ENCODE measurements around the gene LRRC59.
"Not testable (repeated sequence)": the region's sequence is repeated elsewhere in the genome, so short reads cannot be mapped to it uniquely, and the experiment has no call there.

Gene LRRC59

GRCh38 chr17:50346313-50347116, 50.8 kb downstream of the LRRC59 start:
- no peaks in the 10 kb centered on the region for H3K27me3 Mint-ChIP-seq
- H3K4me3 Mint-ChIP-seq = peak overlapping the region; percentile 95
- DNase-seq (ENCODE audit: low spot score in 2 of 2) = peak in 1 of 2 donors; percentile 27
- peak overlapping the region; percentile 88 for H3K27ac Mint-ChIP-seq
- H3K4me1 Mint-ChIP-seq = peaks cover 31% of the 10 kb centered on the region
- no peaks in the 10 kb centered on the region for H3K36me3 Mint-ChIP-seq
- peak; percentile 56 for ATAC-seq (ENCODE audit: low read depth)
- no peaks in the 10 kb centered on the region for H3K9me3 Mint-ChIP-seq

GRCh38 chr17:50345432-50346312, 51.7 kb downstream of the LRRC59 start, which contains the start of gene XYLT2:
Gene XYLT2, plus strand, starts transcription at chr17:50346126. Its CDS starts 15 bp downstream, at chr17:50346141.
- DNase-seq (ENCODE audit: low spot score in 2 of 2) (peak; percentile 89 to 92), ATAC-seq (ENCODE audit: low read depth) (peak; percentile 92)
- no peaks in the 10 kb centered on the region for H3K27me3 Mint-ChIP-seq
- H3K4me3 Mint-ChIP-seq = peak within 1 kb of the TSS; percentile 95
- H3K9me3 Mint-ChIP-seq = no peaks in the 10 kb centered on the region
- H3K36me3 Mint-ChIP-seq = no peaks in the 10 kb centered on the region
- peaks cover 27% of the 10 kb centered on the region for H3K4me1 Mint-ChIP-seq
- H3K27ac Mint-ChIP-seq = peak within 1 kb of the TSS; percentile 88

GRCh38 chr17:50344731-50345365, 52.5 kb downstream of the LRRC59 start:
- ATAC-seq (ENCODE audit: low read depth) = no peak
- Mint-ChIP-seq H3K36me3 (no peaks in the 10 kb centered on the region), H3K4me1 (peaks cover 24% of the 10 kb centered on the region), H3K9me3 (no peaks in the 10 kb centered on the region), H3K27ac (no peak overlapping the region), H3K27me3 (no peaks in the 10 kb centered on the region), H3K4me3 (peak overlapping the region; percentile 75)
- no peak for DNase-seq (ENCODE audit: low spot score in 2 of 2)

- H3K36me3 Mint-ChIP-seq = peaks cover 8% of the 10 kb centered on the region
- no peaks in the 10 kb centered on the region for H3K4me1 Mint-ChIP-seq
- no peak for ATAC-seq (ENCODE audit: low read depth)
- no peak for DNase-seq (ENCODE audit: low spot score in 2 of 2)
- H3K27ac Mint-ChIP-seq = no peak overlapping the region
- H3K27me3 Mint-ChIP-seq = peaks cover 3% of the 10 kb centered on the region
- H3K4me3 Mint-ChIP-seq = no peak overlapping the region
- H3K9me3 Mint-ChIP-seq = peaks cover 10% of the 10 kb centered on the region
Observed at GRCh38 chr17:50339381-50339780, 57.9 kb downstream of the LRRC59 start.

GRCh38 chr17:50338645-50339044, 58.7 kb downstream of the LRRC59 start:
- no peak overlapping the region for H3K27ac Mint-ChIP-seq
- H3K4me3 Mint-ChIP-seq = no peak overlapping the region
- ATAC-seq (ENCODE audit: low read depth) (no peak), DNase-seq (ENCODE audit: low spot score in 2 of 2) (no peak)
- peaks cover 3% of the 10 kb centered on the region for H3K27me3 Mint-ChIP-seq
- no peaks in the 10 kb centered on the region for H3K4me1 Mint-ChIP-seq
- H3K9me3 Mint-ChIP-seq = peaks cover 10% of the 10 kb centered on the region
- H3K36me3 Mint-ChIP-seq = peaks cover 8% of the 10 kb centered on the region

- peaks cover 8% of the 10 kb centered on the region for H3K36me3 Mint-ChIP-seq
- H3K27ac Mint-ChIP-seq = no peak overlapping the region
- no peaks in the 10 kb centered on the region for H3K4me1 Mint-ChIP-seq
- ATAC-seq (ENCODE audit: low read depth) (no peak), DNase-seq (ENCODE audit: low spot score in 2 of 2) (no peak)
- H3K9me3 Mint-ChIP-seq = peaks cover 10% of the 10 kb centered on the region
- peaks cover 3% of the 10 kb centered on the region for H3K27me3 Mint-ChIP-seq
- no peak overlapping the region for H3K4me3 Mint-ChIP-seq
Observed at GRCh38 chr17:50337956-50338355, 59.4 kb downstream of the LRRC59 start.

GRCh38 chr17:50333291-50334057, 63.8 kb downstream of the LRRC59 start:
- ATAC-seq (ENCODE audit: low read depth); H3K27ac Mint-ChIP-seq; H3K4me1 Mint-ChIP-seq; H3K36me3 Mint-ChIP-seq; H3K9me3 Mint-ChIP-seq; DNase-seq (ENCODE audit: low spot score in 2 of 2); H3K4me3 Mint-ChIP-seq: not testable (repeated sequence)
- H3K27me3 Mint-ChIP-seq = peaks cover 14% of the 10 kb centered on the region

GRCh38 chr17:50332196-50332595, 65.1 kb downstream of the LRRC59 start:
- H3K27ac Mint-ChIP-seq = no peak overlapping the region
- DNase-seq (ENCODE audit: low spot score in 2 of 2) (no peak), ATAC-seq (ENCODE audit: low read depth) (no peak)
- no peaks in the 10 kb centered on the region for H3K36me3 Mint-ChIP-seq
- no peaks in the 10 kb centered on the region for H3K4me1 Mint-ChIP-seq
- H3K27me3 Mint-ChIP-seq = peaks cover 14% of the 10 kb centered on the region
- H3K4me3 Mint-ChIP-seq = no peak overlapping the region
- no peaks in the 10 kb centered on the region for H3K9me3 Mint-ChIP-seq

All from memory B cell (primary cell).